HepG2 (cell line): Measurements from ENCODE around the gene TP53BP2. TPM values are rescaled to one million over a fixed set of nuclear protein-coding genes. Genes with fewer than 3 reads are reported as not detected.
"Not testable (repeated sequence)": the region's sequence is repeated elsewhere in the genome, so short reads cannot be mapped to it uniquely, and the experiment has no call there.

Source experiments
- ATAC-seq: fragments of 200-7000 bp; cut with Tn5 transposase; 3 replicates; pipeline ENCODE4 v1.9.1; 2020; ENCODE audit warnings: mild to moderate bottlenecking, moderate library complexity
- BruUV-seq: library from RNA; stranded (reverse); fragments of 400-500 nt; replicated peaks from 2 replicates; lab custom pipeline; 2021; lab: Mats Ljungman, UMichigan
- CTCF ChIA-PET: fragments of 300-600 bp; formaldehyde crosslinking; extraction: SDS; loops from one replicate; lab custom pipeline; 2021; ENCODE audit warnings: low total read pairs, inconsistent platforms, low intra/inter-chr PET ratio; lab: Yijun Ruan, JAX
- POLR2A ChIA-PET: fragments of 350-600 bp; sonication (Branson Sonifier 250); formaldehyde crosslinking; loops from one replicate; lab custom pipeline; 2020; ENCODE audit warnings: antibody characterized with exemption, inconsistent platforms; lab: Yijun Ruan, JAX
- DNase-seq: peaks from one replicate; pipeline ENCODE4 v3.0.0-alpha.2; 2015; ENCODE audit warnings: low spot score
- FAIRE-seq: peaks from 3 replicates; lab custom pipeline; 2011; peaks lifted over from hg19 to GRCh38; lab: Jason Lieb, UNC
- H2AFZ ChIP-seq: one replicate; pipeline ENCODE4 v1.6.1; 2011; ENCODE audit warnings: low read length, inconsistent platforms
- H3K27ac ChIP-seq: fragments of 300-600 bp; 3 replicates; pipeline ENCODE4 v1.8.0; 2011; ENCODE audit warnings: mixed run types, mild to moderate bottlenecking, mixed read lengths, low read length, inconsistent platforms; ENCODE audit not compliant: insufficient read depth; ENCODE audit errors: extremely low read length
- H3K27me3 ChIP-seq, 2 experiments: fragments of 200-600 bp in 1 of 2; 2 replicates in 1 of 2; 3 replicates in 1 of 2; pipeline versions ENCODE4 v1.6.0 to v1.8.0; 2011; ENCODE audit warnings: low read length in 2 of 2, mild to moderate bottlenecking in 2 of 2, moderate library complexity in 2 of 2, inconsistent platforms in 1 of 2; ENCODE audit not compliant: insufficient read depth in 2 of 2, control insufficient read depth in 1 of 2
- H3K36me3 ChIP-seq, 2 experiments: fragments of 200-600 bp in 1 of 2; replicated peaks in 1 of 2; 2 replicates in 1 of 2; 3 replicates in 1 of 2; pipeline versions ENCODE4 v1.5.1 to v1.8.0; 2011; ENCODE audit warnings: low read length in 2 of 2, inconsistent platforms in 1 of 2; ENCODE audit not compliant: insufficient read depth in 2 of 2, control insufficient read depth in 1 of 2
- H3K4me1 ChIP-seq: 2 replicates; pipeline ENCODE4 v1.5.1; 2012; ENCODE audit warnings: low read length, inconsistent platforms; ENCODE audit not compliant: insufficient read depth
- H3K4me2 ChIP-seq: 2 replicates; pipeline ENCODE4 v1.6.0; 2011; ENCODE audit warnings: low read depth, low read length, inconsistent platforms
- H3K4me3 ChIP-seq, 3 experiments: fragments of 200-600 bp in 1 of 3; sonication (generic), shearing (Covaris generic) in 1 of 3; replicated peaks in 1 of 3; 2 replicates each; pipeline ENCODE4 v1.5.1; 2011 to 2016; ENCODE audit warnings: low read length in 3 of 3, inconsistent platforms in 2 of 3, low read depth in 2 of 3, mild to moderate bottlenecking in 2 of 3, control low read depth in 1 of 3, mixed read lengths in 1 of 3; ENCODE audit not compliant: insufficient read depth in 1 of 3
- H3K79me2 ChIP-seq: one replicate; pipeline ENCODE4 v1.6.1; 2011; ENCODE audit warnings: low read length, inconsistent platforms; ENCODE audit not compliant: insufficient read depth
- H3K9ac ChIP-seq: 2 replicates; pipeline ENCODE4 v1.6.0; 2011; ENCODE audit warnings: mild to moderate bottlenecking, low read depth, low read length, inconsistent platforms; ENCODE audit not compliant: insufficient read depth
- H3K9me3 ChIP-seq: 2 replicates; pipeline ENCODE4 v1.5.1; 2012; ENCODE audit warnings: mild to moderate bottlenecking, low read length
- H4K20me1 ChIP-seq: 2 replicates; pipeline ENCODE4 v1.6.0; 2011; ENCODE audit warnings: inconsistent platforms, mild to moderate bottlenecking, low read length, moderate library complexity; ENCODE audit not compliant: insufficient read depth
- CCDC6 ChIP-seq: sonication (generic); formaldehyde crosslinking; IDR thresholded peaks from 2 replicates; pipeline ENCODE4 v1.8.1; 2022; ENCODE audit warnings: mild to moderate bottlenecking, missing genetic modification reagents, moderate library complexity
- CENPX ChIP-seq: sonication (generic); formaldehyde crosslinking; IDR thresholded peaks from 2 replicates; pipeline ENCODE4 v1.9.0; 2021; ENCODE audit warnings: mild to moderate bottlenecking, missing genetic modification reagents, moderate library complexity
- IRF9 ChIP-seq: sonication (generic); formaldehyde crosslinking; IDR thresholded peaks from 2 replicates; pipeline ENCODE4 v1.8.0; 2022; ENCODE audit warnings: missing genetic modification reagents, mild to moderate bottlenecking, borderline replicate concordance
- NFE2L1 ChIP-seq: sonication (generic); formaldehyde crosslinking; IDR thresholded peaks from 2 replicates; pipeline ENCODE4 v1.4.0; 2020; ENCODE audit warnings: missing genetic modification reagents, mild to moderate bottlenecking, borderline replicate concordance
- SMAD3 ChIP-seq: sonication (generic); formaldehyde crosslinking; IDR thresholded peaks from 2 replicates; pipeline ENCODE4 v1.4.0; 2020; ENCODE audit warnings: missing genetic modification reagents
- THAP8 ChIP-seq: sonication (generic); formaldehyde crosslinking; IDR thresholded peaks from 2 replicates; pipeline ENCODE4 v1.5.1; 2020; ENCODE audit warnings: missing genetic modification reagents, mild to moderate bottlenecking, borderline replicate concordance
- ZBTB26 ChIP-seq: IDR thresholded peaks from 2 replicates; pipeline ENCODE4 v1.6.1; 2016; ENCODE audit warnings: missing compliant biosample characterization, missing genetic modification reagents, borderline replicate concordance
- ZNF567 ChIP-seq: sonication (generic); formaldehyde crosslinking; IDR thresholded peaks from 2 replicates; pipeline ENCODE4 v1.8.1; 2023; ENCODE audit warnings: mild to moderate bottlenecking, missing genetic modification reagents, borderline replicate concordance
- ZNF747 ChIP-seq: sonication (generic); formaldehyde crosslinking; IDR thresholded peaks from 2 replicates; pipeline ENCODE4 v1.8.1; 2023; ENCODE audit warnings: missing genetic modification reagents, mild to moderate bottlenecking, borderline replicate concordance
- ZNF839 ChIP-seq: sonication (generic); formaldehyde crosslinking; IDR thresholded peaks from 2 replicates; pipeline ENCODE4 v1.4.0; 2020; ENCODE audit warnings: missing genetic modification reagents, mild to moderate bottlenecking, borderline replicate concordance
- WGBS: methylation state at CpG from one replicate; pipeline ENCODE4 v1.1.6; 2017; ENCODE audit warnings: low lambda C conversion rate; 5-methylcytosine and 5-hydroxymethylcytosine counted together
- in situ Hi-C: cut with HindIII; loops from 2 replicates; pipeline ENCODE4 v1.10.0; 2017; ENCODE audit warnings: low pct_unique_long_range_greater_than_20kb; ENCODE audit not compliant: extremely low pct_ligation_motif_present
- intact Hi-C: fragments of 100-400 bp; cut with micrococcal nuclease; formaldehyde crosslinking; loops from one replicate; pipeline ENCODE4 v1.10.0; 2022; ENCODE audit not compliant: unreplicated experiment
- polyA plus RNA-seq, 8 experiments: library from polyadenylated mRNA; depleted of rRNA in 3 of 8; stranded (reverse) in 7 of 8; unstranded in 1 of 8; fragments of >200 nt; fragmentation: Illumina TruSeq in 4 of 8; extraction: Trizol in 4 of 8; gene quantifications; 2 replicates each; pipeline versions ENCODE4 v1.2.1 to v1.2.3, GENCODE V29; 2011 to 2016; ENCODE audit warnings: low read depth in 4 of 8, missing spikeins in 1 of 8, mixed read lengths in 1 of 8; ENCODE audit not compliant: insufficient read depth in 1 of 8
- total RNA-seq, 5 experiments: library from RNA; depleted of rRNA; stranded (reverse); fragments of >200 nt; fragmentation: Illumina TruSeq; extraction: Trizol; gene quantifications; 2 replicates each; pipeline ENCODE4 v1.2.3, GENCODE V29; 2016; ENCODE audit warnings: low read depth in 1 of 5

TP53BP2 gene
- total and polyA plus RNA-seq, 2 of the 13 experiments (the other 11 are each of a cell fraction or from before 2014, with no cell fraction given): 10.0 to 14.0 TPM

GRCh38 chr1:223889319-223889718, 43.6 kb upstream of the TP53BP2 start:
- POLR2A ChIA-PET, FAIRE-seq, H2AFZ ChIP-seq, H3K9me3 ChIP-seq, intact Hi-C loops, H3K9ac ChIP-seq, BruUV-seq, H3K79me2 ChIP-seq, DNase-seq, CTCF ChIA-PET, ATAC-seq, H3K4me2 ChIP-seq, H3K27me3 ChIP-seq, H3K36me3 ChIP-seq, H3K4me3 ChIP-seq, H3K27ac ChIP-seq, H4K20me1 ChIP-seq, in situ Hi-C loops: not testable (repeated sequence)
- 52% methylated on average over 4 of the region's 4 CpGs for WGBS
- peaks cover 19% of the 10 kb centered on the region for H3K4me1 ChIP-seq

GRCh38 chr1:223887747-223888418, 42.1 kb upstream of the TP53BP2 start:
- DNase-seq (no peak), FAIRE-seq (no peak), ATAC-seq (no peak)
- Histone ChIP-seq H3K27me3 (peaks cover 0 to 5% of the 10 kb centered on the region in 2 experiments; a peak in 2 of 5 replicates), H3K9me3 (no peaks in the 10 kb centered on the region), H3K9ac (no peak overlapping the region), H3K4me3 (no peak overlapping the region), H3K79me2 (no peaks in the 10 kb centered on the region), H4K20me1 (no peaks in the 10 kb centered on the region), H3K4me1 (peaks cover 19% of the 10 kb centered on the region), H3K4me2 (no peak overlapping the region), H3K36me3 (no peaks in the 10 kb centered on the region), H3K27ac (no peak overlapping the region), H2AFZ (no peak overlapping the region)
- BruUV-seq: no TSS peak
- in situ Hi-C loops (no loop called here), intact Hi-C loops (no loop called here)
- 67% methylated on average over 12 of the region's 12 CpGs for WGBS
- ChIA-PET CTCF (no interaction called here), POLR2A (interaction anchor here (1.8 kb wide), 1 partner anchor 42 kb away, joined by 8 read pairs; the partner anchor contains the start of gene TP53BP2)
- TF ChIP-seq IRF9 (CRISPR knock-in tag) (no peak), CENPX (no peak), THAP8 (CRISPR knock-in tag) (no peak), SMAD3 (CRISPR knock-in tag) (no peak), ZNF567 (CRISPR knock-in tag) (no peak), NFE2L1 (CRISPR knock-in tag) (no peak), ZBTB26 (no peak), ZNF747 (CRISPR knock-in tag) (no peak), ZNF839 (CRISPR knock-in tag) (no peak), CCDC6 (no peak)
